Kidney (tissue), 14 donors: ENCODE results near the gene NHEJ1. TPM values are rescaled to one million over a fixed set of nuclear protein-coding genes. Genes with fewer than 3 reads are reported as not detected.

Source experiments
- DNase-seq, 5 donors: peaks; one replicate each; pipeline ENCODE4 v3.0.0-alpha.2; 2013 to 2020
- FAIRE-seq: peaks from 2 replicates; lab custom pipeline; 2012; peaks lifted over from hg19 to GRCh38; lab: Jason Lieb, UNC
- H3K27ac ChIP-seq, 2 donors: one replicate each; pipeline ENCODE4 v1.7.0; 2013; ENCODE audit warnings: low read depth in 2 of 2, low read length in 2 of 2, inconsistent platforms in 1 of 2
- H3K27me3 ChIP-seq: one replicate; pipeline ENCODE4 v1.7.1; 2013; ENCODE audit warnings: low read length, inconsistent platforms; ENCODE audit not compliant: control insufficient read depth, insufficient read depth
- H3K36me3 ChIP-seq, 3 donors: one replicate each; pipeline versions ENCODE4 v1.7.0 to v1.7.1; 2013; ENCODE audit warnings: low read length in 3 of 3, control low read depth in 1 of 3, inconsistent platforms in 1 of 3; ENCODE audit not compliant: insufficient read depth in 3 of 3, control insufficient read depth in 2 of 3
- H3K4me1 ChIP-seq, 3 donors: one replicate each; pipeline versions ENCODE4 v1.7.0 to v1.7.1; 2013; ENCODE audit warnings: low read length in 3 of 3, inconsistent platforms in 1 of 3, low read depth in 1 of 3; ENCODE audit not compliant: control insufficient read depth in 2 of 3, insufficient read depth in 2 of 3
- H3K4me3 ChIP-seq, 3 donors: one replicate each; pipeline versions ENCODE4 v1.7.0 to v1.8.1; 2013; ENCODE audit warnings: low read length in 3 of 3, control low read depth in 1 of 3, inconsistent platforms in 1 of 3
- H3K9ac ChIP-seq, 3 donors: one replicate each; pipeline versions ENCODE4 v1.7.0 to v1.7.1; 2013; ENCODE audit warnings: low read length in 3 of 3, control low read depth in 1 of 3, inconsistent platforms in 1 of 3
- H3K9me3 ChIP-seq, 3 donors: one replicate each; pipeline versions ENCODE4 v1.7.0 to v1.7.1; 2013; ENCODE audit warnings: low read length in 3 of 3, control low read depth in 1 of 3, inconsistent platforms in 1 of 3; ENCODE audit not compliant: control insufficient read depth in 2 of 3, insufficient read depth in 1 of 3
- CTCF ChIP-seq: IDR thresholded peaks from 3 replicates; pipeline ENCODE4 v1.5.1; 2012; ENCODE audit warnings: mild to moderate bottlenecking, moderate library complexity, borderline replicate concordance; ENCODE audit not compliant: insufficient read depth; ENCODE audit errors: extremely low read depth
- intact Hi-C: fragments of 100-400 bp; cut with DNase I; formaldehyde crosslinking; loops from one replicate; pipeline ENCODE4 v1.11.1; 2022
- polyA plus RNA-seq: library from polyadenylated mRNA; stranded (reverse); fragments of 350-450 nt; fragmentation: Illumina TruSeq; extraction: RNeasy Lipid Tissue Mini Kit (QIAGEN cat#74804); gene quantifications from one replicate; pipeline ENCODE4 v1.2.3, GENCODE V29; 2014; ENCODE audit warnings: low read depth, low replicate concordance; ENCODE audit not compliant: insufficient read depth
- total RNA-seq: library from RNA; stranded (reverse); fragmentation: NEBNext Ultra II Directional; extraction: Animal tissue kit (Norgen Biotek cat#: 25700); gene quantifications from one replicate; pipeline ENCODE4 v1.2.1, GENCODE V29; 2021
- donor health status: control.
- donor health status: control.
- donor health status: control.
- donor health status: control.
- donor health status: control.
- donor health status: DM: yes; HTN: yes; CAD: no.
- donor health status: Normal renal cell carcinoma (clear cell type).

Gene NHEJ1
- total and polyA plus RNA-seq, 2 donors from 2014 or later, result 17.5 to 17.7 TPM

- H3K9me3 ChIP-seq, result no peaks in the 10 kb centered on the region
- H3K27ac ChIP-seq, result peak overlapping the region; percentile 0 to 11
- no peak for FAIRE-seq
- H3K4me3 ChIP-seq, result no peak overlapping the region
- TF ChIP-seq CTCF, result no peak
- H3K36me3 ChIP-seq, result no peaks in the 10 kb centered on the region
- intact Hi-C loops, result no loop called here
- H3K27me3 ChIP-seq, result no peaks in the 10 kb centered on the region
- no peak for DNase-seq
- H3K4me1 ChIP-seq, result peaks cover 0 to 8% (median 7%) of the 10 kb centered on the region in 3 donors
- H3K9ac ChIP-seq, result no peak overlapping the region
Measured at GRCh38 chr2:219111375-219112061, 49.1 kb downstream of the NHEJ1 start.

GRCh38 chr2:219109471-219109870 lies 51.1 kb downstream of the NHEJ1 start:
- intact Hi-C loops, result no loop called here
- H3K36me3 ChIP-seq, result no peaks in the 10 kb centered on the region
- H3K4me3 ChIP-seq, result no peak overlapping the region
- no peaks in the 10 kb centered on the region for H3K27me3 ChIP-seq
- no peak overlapping the region for H3K27ac ChIP-seq
- FAIRE-seq, result no peak
- no peak overlapping the region for H3K9ac ChIP-seq
- peaks cover 0 to 8% (median 7%) of the 10 kb centered on the region in 3 donors for H3K4me1 ChIP-seq
- DNase-seq, result no peak
- TF ChIP-seq CTCF, result no peak
- H3K9me3 ChIP-seq, result no peaks in the 10 kb centered on the region

GRCh38 chr2:219107758-219108157 lies 52.9 kb downstream of the NHEJ1 start:
- no peak overlapping the region for H3K9ac ChIP-seq
- intact Hi-C loops, result no loop called here
- no peak overlapping the region for H3K27ac ChIP-seq
- no peaks in the 10 kb centered on the region for H3K9me3 ChIP-seq
- no peak for FAIRE-seq
- no peak overlapping the region for H3K4me3 ChIP-seq
- no peak for DNase-seq
- no peaks in the 10 kb centered on the region for H3K27me3 ChIP-seq
- H3K36me3 ChIP-seq, result no peaks in the 10 kb centered on the region
- no peak for TF ChIP-seq CTCF
- H3K4me1 ChIP-seq, result peaks cover 0 to 7% (median 5%) of the 10 kb centered on the region in 3 donors
